GM21528 (cell line): Measurements from ENCODE around the gene KCNK6.
"Not testable (repeated sequence)": the region's sequence is repeated elsewhere in the genome, so short reads cannot be mapped to it uniquely, and the experiment has no call there.

ENCODE experiments used
- ATAC-seq: cut with Tn5 transposase; IDR thresholded peaks from one replicate; pipeline ENCODE4 v1.9.1; 2021; ENCODE audit warnings: mild to moderate bottlenecking, moderate library complexity; ENCODE audit not compliant: unreplicated experiment, low FRiP score

KCNK6 gene

DNA sequence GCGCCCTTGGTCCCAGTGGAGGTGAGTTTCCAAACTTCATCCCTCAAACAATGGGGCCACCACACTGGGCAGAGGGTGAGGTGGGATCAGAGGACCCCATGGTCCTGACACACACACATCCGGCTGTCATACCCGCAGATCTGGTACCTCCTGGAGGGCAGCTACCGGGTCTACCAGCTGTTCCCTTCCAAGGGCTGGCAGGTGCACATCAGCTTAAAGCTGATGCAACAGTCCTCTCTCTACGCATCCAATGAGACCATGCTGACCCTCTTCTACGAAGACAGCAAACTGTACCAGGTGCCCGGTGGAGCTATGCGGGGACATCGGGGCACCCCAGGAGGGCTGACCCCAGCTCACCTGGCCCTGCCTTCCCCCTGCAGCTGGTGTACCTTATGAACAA lies 40.7 kb downstream of the KCNK6 start:
- no peak for ATAC-seq

DNA sequence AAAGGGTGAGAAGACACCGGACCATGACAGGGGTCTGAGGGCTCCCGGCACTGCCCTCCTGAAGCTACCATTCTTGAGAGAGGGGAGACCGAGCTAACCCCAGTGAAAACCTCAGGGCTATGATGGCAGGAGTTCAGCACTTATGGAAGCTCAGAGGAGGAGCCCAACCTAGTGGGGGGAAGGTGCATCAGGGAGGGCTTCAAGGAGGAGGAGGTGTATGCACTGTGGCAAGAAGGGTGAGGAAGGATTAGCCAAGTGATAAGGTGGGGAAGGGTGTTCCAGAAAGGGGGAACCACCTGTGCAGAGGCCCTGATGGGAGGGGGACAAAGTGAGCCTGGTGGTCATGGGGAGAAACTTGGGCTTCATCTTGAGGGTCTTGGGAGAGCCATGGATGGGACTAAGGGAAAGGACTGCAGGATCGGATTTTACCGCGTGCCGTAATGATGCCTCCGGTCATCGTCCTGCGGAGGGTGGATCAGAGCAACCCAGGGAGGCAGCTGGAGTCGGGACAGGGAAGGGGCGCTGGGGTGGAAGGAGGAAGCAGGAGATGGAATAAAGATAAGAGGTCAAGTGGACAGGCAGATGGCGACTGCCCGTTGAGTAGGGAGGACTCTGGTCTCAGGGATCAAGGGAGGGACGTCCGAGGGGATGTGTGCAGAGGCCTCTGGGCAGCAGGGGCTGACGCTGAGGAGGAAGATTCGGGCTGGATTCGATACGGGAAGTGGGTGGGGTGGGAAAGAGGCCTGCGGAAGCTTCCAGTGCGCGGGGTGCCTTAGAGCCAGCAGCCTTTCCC lies 41.4 kb downstream of the KCNK6 start:
- ATAC-seq, result no peak

DNA sequence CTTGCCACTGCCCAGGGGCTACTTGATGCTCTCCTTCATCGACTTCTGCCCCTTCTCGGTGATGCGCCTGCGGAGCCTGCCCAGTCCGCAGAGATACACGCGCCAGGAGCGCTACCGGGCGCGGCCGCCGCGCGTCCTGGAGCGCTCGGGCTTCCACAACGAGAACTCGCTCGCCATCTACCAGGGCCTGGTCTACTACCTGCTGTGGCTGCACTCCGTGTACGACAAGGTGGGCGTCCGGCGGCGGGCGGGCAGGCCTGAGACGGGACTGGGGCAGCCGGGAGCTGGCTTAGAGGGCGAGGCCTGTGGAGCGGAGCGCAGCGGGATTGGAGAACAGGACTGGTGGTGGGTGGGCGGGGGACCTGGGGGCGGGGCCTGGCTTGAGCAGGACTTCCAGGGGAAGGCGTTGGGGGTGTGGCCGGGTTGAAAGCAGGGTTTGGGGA lies 42.0 kb downstream of the KCNK6 start:
- ATAC-seq, result no peak

DNA sequence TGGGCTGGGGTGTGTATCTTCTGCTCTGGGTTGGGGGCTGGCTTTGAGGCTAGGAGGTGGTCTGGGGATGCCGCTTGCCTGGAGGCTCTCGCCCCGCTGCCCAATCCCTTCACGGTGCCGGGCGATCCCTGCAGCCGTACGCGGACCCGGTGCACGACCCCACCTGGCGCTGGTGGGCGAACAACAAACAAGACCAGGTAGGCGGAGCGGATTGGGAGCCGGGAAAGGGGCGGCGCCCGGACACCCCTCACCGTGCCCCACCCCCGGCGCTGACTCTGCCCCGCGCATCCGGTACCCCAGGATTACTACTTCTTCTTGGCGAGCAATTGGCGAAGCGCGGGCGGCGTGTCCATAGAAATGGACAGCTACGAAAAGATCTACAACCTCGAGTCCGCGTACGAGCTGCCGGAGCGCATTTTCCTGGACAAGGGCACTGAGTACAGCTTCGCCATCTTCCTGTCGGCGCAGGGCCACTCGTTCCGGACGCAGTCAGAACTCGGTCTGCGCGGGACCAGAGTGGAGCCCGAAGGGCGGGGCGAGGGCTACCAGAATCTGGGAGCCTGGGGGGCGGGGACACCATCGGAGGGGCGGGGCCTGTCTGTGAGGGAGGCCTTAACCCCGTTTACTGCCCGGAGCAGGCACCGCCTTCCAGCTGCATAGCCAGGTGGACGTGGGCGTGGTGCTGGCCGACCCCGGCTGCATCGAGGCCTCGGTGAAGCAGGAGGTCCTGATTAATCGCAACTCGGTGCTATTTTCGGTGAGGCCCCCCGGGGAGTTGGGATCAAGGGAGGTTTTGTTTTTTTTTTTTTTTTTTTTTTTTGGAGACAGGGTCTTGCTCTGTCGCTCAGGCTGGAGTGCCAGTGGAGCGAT lies 42.7 kb downstream of the KCNK6 start:
- ATAC-seq, result no peak

DNA sequence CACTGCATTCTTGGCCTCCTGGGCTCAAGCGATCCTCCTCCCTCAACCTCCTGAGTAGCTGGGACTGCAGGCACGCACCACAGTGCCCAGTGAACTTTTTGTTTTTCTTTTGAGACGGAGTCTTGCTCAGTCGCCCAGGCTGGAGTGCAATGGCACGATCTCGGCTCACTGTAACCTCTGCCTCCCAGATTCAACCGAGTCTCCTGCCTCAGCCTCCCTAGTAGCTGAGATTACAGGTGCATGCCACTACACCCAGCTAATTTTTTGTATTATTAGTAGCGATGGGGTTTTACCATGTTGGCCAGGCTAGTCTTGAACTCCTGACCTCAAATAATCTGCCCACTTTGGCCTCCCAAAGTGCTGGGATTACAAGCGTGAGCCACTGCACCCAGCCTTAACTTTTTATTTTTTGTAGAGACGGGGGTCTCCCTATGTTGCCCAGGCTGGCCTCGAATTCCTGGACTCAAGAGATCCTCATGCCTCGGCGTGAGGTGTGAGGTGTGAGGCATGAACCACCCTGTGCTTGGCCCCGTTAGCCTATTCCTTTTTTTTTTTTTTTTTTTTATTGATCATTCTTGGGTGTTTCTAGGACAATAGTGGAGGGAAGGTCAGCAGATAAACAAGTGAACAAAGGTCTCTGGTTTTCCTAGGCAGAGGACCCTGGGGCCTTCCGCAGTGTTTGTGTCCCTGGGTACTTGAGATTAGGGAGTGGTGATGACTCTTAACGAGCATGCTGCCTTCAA lies 43.5 kb downstream of the KCNK6 start:
- ATAC-seq, result not testable (repeated sequence)

DNA sequence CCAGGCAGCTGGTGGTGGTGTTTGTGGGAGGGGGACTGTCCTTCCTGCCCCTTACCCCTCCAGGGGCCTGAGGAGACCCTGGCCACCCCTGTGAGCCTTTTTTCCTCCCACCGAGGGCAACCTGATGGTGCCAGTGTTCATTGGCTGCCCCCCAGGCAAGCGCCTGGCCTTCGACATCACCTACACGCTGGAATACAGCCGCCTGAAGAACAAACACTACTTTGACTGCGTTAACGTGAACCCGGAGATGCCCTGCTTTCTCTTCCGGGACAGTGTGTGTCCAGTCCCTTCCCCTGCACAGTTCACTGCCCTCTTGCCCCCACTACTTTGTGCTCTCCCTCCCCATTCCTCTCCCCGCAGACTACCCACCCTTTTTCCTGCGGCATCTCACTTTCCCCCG lies 47.4 kb downstream of the KCNK6 start:
- no peak for ATAC-seq

DNA sequence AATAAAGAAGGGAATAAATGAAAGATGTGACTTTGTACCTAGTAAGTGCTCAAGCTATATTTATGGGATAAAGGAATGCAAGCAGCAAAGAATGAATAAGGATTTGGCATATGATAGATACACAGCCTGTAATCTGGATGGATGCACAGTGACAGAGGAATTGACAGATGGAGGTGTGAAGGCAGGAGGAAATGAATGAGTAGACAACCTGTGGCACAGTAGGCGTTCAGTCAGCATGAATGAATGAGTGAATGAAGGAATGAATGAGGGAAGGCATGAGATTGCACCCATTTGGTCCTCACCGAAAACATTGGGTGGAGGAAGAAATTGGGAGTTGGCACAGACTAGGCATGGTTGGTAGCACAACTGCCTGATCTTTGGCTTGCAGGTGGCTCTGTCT lies 49.9 kb downstream of the KCNK6 start:
- ATAC-seq, result no peak

DNA sequence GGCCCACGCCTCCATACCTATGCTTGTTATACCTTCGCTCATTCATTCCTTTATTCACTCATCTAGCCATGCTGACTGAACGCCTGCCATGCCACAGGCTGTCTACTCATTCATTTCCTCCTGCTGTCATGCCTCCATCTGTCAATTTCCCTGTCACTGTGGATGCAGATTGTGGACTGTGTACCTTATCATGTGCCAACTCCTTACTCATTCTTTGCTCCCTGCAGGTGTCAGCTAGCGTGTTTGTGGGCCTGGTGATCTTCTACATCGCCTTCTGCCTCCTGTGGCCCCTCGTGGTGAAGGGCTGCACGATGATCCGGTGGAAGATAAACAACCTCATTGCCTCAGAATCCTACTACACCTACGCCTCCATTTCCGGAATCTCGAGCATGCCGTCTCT lies 50.7 kb downstream of the KCNK6 start:
- no peak for ATAC-seq

DNA sequence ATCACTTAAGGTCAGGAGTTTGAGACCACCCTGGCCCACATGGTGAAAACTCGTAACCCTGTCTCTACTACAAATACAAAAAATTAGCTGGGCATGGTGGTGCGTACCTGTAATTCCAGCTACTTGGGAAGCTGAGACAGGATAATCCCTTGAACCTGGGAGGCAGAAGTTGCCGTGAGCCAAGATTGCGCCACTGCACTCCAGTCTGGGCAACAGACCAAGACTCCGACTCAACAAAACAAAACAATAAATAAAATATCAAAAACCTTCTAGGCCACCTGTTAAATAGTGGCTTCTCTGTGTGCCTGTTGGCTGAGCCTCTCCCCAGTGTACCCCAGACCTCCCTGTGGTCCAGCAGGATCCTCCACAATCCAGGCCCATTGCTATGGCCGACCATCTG lies 51.4 kb downstream of the KCNK6 start:
- ATAC-seq, result no peak

DNA sequence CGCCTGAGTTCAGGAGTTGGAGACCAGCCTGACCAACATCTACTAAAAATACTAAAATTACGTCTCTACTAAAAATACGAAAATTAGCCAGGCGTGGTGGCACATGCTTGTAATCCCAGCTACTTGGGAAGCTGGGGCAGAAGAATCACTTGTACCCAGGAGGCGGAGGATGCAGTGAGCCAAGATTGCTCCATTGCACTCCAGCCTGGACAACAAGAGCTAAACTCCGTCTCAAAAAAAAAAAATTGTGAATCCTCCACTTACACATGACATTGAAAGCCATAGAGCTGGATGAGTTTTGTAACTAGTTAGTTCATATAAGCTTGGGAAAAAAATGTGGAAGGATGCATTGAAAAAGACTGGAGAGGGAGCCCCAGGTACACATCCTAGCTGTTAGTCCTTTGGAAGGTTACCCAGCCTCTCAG lies 54.3 kb downstream of the KCNK6 start:
- no peak for ATAC-seq

DNA sequence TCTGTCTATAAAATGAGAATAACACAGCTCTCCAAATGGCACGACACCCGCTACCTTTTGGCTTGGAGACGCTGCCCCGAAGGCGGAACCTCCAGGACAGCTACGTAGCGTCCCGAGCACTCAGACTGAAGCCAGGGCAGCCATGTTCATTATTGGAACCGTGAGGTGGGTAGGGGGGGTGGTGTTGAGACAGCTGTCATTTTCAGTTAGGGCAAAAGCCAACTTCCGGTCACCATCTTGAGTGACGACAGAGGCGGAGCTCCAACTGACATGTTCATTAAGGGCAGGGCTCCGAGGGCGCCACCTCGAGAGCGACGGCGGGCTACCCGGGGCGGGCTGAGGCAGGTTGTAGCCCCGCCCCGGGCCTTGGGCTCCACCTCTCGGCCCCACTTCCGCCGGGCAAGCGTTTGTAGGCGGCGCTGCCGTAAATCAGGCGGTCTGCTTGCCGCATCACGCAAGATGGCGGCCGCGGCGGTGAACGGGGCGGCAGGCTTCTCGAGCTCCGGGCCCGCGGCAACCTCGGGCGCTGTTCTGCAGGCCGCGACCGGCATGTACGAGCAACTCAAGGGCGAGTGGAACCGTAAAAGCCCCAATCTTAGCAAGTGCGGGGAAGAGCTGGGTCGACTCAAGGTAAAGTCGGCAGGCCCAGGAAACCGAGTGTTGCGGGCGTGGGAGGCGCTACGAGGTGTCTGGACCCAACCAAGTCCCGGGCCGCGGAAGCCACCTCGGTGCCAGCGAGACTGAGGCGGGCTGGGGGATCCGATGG lies 54.9 kb downstream of the KCNK6 start, which contains the start of gene PSMD8:
Gene PSMD8, plus strand, starts transcription at position 240 of the 766 bp plus-strand sequence. Its CDS starts 31 bp downstream, at position 271.
- peak; percentile 88 for ATAC-seq

DNA sequence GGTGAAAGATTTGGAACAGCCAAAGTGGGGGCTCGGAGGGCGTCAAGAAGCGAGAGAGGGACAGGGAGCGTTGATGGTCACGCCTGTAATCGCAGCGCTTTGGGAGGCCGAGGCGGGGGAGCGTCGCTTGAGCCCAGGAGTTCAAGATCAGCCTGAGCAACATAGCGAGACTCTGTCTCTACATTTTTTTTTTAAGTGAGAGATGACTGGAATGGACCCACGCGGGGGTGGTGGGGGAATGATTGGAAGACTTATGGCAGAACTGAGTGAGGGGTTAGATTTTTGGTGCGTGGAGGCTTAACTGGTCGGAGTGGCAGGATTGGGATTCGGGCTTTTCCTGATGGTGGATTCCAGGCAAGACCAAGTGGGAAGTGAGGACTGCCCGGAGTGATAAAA lies 55.5 kb downstream of the KCNK6 start:
- ATAC-seq, result no peak

DNA sequence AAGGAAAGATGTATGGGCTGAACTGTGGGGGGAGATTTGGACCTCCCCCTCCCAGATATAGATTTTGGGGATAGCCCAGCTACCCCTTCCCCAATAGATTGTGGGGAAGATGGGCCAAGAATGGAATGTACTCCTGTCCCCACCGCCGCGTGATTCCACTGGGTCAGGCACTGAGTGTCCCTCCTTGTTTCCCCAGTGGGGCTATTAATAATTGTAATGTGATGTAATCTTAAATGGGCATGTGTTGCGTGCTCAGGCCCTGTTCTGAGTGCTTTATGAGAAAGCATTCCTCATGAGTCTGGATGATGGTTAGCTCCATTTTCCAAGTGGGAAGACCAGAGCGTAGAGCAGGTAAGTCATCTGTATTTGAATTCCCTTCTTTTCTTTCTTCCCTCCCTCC lies 56.1 kb downstream of the KCNK6 start:
- no peak for ATAC-seq

DNA sequence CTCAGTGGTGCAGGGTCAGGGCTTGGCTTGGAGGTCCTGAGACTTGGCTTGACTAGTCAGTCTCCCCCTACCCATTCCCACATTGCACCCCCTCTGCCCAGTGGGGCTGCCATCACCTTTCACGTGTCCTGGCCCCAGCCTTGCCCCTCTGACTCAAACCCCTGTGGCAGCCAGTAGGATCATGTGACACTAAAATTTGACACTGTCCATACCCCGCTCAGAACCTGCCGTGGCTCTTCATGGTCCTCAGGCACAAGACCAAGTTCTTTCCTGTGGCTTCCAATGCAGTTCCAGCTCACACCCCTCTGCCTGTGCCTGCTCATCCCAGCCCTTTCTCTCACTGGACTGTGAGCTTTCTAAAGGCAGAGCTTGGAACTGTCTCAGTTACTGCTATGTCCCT lies 56.9 kb downstream of the KCNK6 start:
- ATAC-seq, result no peak

DNA sequence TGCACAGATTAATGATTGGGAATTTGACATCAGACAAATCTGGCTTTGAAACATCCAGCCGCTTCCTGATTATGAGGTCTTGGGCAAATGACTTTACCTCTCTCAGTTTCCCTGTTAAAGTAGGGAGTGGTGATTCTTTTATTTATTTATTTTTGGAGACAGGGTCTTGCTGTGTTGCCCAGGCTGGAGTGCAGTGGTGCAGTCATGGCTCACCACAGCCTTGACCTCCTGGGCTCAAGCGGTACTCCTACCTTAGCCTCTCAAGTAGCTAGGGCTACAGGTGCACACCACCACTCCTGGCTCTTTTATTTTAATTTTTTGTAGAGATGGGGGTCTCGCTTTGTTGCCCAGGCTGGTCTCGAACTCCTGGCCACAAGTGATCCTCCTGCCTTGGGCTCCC lies 57.4 kb downstream of the KCNK6 start:
- no peak for ATAC-seq

DNA sequence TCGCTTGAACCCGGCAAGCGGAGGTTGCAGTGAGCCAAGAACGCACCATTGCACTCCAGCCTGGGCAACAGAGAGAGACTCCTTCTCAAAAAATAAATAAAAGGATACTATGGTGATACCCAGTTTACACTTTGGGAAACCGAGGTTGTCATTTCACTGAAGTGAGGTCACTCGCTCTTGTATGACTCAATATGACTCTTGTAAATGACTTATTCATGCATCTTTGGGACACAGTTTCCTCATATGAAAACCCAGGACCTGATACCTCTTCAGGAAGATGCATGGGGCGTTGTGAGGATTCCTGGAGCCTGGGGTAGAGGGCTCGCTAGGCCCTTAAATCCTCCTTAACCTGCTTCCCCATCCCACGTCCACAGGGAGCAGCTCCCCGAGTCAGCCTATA lies 59.2 kb downstream of the KCNK6 start:
- ATAC-seq, result no peak

DNA sequence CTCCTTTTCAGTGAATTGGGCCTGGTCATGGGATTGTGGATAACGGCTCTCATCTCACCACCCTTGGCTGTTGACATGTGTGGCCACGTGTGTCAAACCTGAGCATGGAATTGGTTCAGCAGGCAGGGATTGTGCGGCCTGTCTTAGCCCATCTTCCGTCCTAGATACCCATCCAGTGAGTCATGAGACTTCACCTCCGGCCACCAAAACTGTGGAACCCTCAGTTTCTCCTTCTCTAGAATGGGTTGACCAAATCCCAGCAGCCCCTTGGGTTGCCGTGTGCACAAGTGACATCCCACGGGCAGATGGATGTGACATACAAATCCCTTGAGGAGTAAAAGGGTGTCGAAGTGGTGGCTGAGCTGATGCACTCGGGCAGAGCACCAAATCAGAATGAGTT lies 61.5 kb downstream of the KCNK6 start:
- ATAC-seq, result no peak
